OCI-LY1 (cell line): ENCODE data around the gene SHROOM3.

ENCODE experiments used
- EZH2 ChIP-seq: fragments of 200-600 bp; sonication (generic), shearing (Covaris generic); IDR thresholded peaks from 2 replicates; pipeline ENCODE4 v1.8.0; 2017; ENCODE audit warnings: borderline replicate concordance, mixed run types, mild to moderate bottlenecking, antibody characterized with exemption, low read length, moderate library complexity, mixed read lengths
- TF ChIP-seq, protein P1 (sequence below): fragments of 200-600 bp; sonication (generic), shearing (Covaris generic); IDR thresholded peaks from 2 replicates; pipeline ENCODE4 v1.5.1; 2017; ENCODE audit warnings: mild to moderate bottlenecking, antibody characterized with exemption, low read length, moderate library complexity, mixed read lengths

DNA sequence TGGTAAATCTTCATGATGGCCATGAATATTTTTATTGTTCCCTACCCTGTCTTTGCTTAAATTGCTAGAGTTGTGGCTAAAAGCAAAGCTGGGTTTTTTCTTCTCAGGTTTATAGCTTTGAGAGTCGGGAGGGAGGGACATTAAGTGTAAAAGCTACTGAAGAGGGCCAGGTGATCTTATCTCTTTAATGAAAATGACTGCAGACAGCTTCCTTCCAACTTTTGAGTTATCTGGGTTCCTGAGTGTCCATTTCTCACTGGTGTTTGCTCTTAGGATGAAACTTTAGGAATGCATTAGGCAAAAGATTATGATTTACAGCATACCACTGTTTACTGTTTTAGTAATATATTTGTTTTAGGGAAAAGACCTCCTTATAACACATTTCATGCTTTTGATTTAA lies 187.7 kb downstream of the SHROOM3 start:
- TF ChIP-seq, protein P1, sequence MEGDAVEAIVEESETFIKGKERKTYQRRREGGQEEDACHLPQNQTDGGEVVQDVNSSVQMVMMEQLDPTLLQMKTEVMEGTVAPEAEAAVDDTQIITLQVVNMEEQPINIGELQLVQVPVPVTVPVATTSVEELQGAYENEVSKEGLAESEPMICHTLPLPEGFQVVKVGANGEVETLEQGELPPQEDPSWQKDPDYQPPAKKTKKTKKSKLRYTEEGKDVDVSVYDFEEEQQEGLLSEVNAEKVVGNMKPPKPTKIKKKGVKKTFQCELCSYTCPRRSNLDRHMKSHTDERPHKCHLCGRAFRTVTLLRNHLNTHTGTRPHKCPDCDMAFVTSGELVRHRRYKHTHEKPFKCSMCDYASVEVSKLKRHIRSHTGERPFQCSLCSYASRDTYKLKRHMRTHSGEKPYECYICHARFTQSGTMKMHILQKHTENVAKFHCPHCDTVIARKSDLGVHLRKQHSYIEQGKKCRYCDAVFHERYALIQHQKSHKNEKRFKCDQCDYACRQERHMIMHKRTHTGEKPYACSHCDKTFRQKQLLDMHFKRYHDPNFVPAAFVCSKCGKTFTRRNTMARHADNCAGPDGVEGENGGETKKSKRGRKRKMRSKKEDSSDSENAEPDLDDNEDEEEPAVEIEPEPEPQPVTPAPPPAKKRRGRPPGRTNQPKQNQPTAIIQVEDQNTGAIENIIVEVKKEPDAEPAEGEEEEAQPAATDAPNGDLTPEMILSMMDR, result no peak
- no peak for TF ChIP-seq EZH2
